ENCODE results near the gene PRKCQ.

Gene PRKCQ

DNA sequence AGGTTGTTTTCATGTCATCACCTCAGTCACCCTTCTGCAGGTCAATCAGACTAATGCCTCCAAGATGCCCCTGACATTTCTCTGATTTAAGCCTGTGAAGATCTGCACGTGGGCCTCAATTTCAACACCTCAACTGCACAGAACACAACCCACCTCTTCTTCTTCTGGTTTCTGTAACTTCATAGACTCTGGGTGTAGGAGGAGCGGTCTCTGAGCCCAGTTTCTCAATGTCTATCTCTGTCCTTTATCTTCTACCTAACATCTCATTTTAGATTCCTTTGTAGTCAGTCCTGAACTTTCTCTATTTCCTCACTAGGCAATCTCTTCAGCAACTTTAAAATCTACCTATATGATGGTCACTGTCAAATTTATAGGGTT lies 85.6 kb downstream of the PRKCQ start:
- no peak overlapping the region for H2AFZ ChIP-seq (ENCODE audit: low read length)
- H3K18ac ChIP-seq (ENCODE audit: low read length) = no peak overlapping the region
- H3K9ac ChIP-seq (ENCODE audit: low read depth, low read length, poor library complexity) = no peak overlapping the region
- DNase-seq (ENCODE audit: low spot score) = no peak
- H2BK12ac ChIP-seq (ENCODE audit: low read length) = no peak overlapping the region
- H3K27ac ChIP-seq (replicated peaks; ENCODE audit: low read length) = no peak overlapping the region
- no peak overlapping the region for H4K8ac ChIP-seq (ENCODE audit: low read depth, low read length)
- H3K4ac ChIP-seq (ENCODE audit: low read length) = no peak overlapping the region
- peaks cover 0 to 5% (median 0%) of the 10 kb centered on the region in 3 experiments for H3K27me3 ChIP-seq (ENCODE audit: control insufficient read depth in 3 of 3, insufficient read depth in 3 of 3, low read depth in 1 of 3, low read length in 3 of 3)
- H3K4me2 ChIP-seq (ENCODE audit: insufficient read depth, low read length, poor library complexity, severe bottlenecking) = no peak overlapping the region
- H2BK120ac ChIP-seq (ENCODE audit: low read depth, low read length) = no peak overlapping the region
- H2BK15ac ChIP-seq (ENCODE audit: low read length) = no peak overlapping the region
- no peaks in the 10 kb centered on the region for H3K4me1 ChIP-seq (ENCODE audit: control insufficient read depth in 2 of 2, insufficient read depth in 1 of 2, low read depth in 1 of 2, low read length in 2 of 2)
- H3K9me3 ChIP-seq (replicated peaks in 1 of 2; ENCODE audit: control insufficient read depth in 2 of 2, insufficient read depth in 1 of 2, low read depth in 1 of 2, low read length in 2 of 2) = no peaks in the 10 kb centered on the region
- H3K36me3 ChIP-seq (replicated peaks in 1 of 2; ENCODE audit: control insufficient read depth in 2 of 2, insufficient read depth in 2 of 2, low read length in 2 of 2) = no peaks in the 10 kb centered on the region
- no peaks in the 10 kb centered on the region for H3K79me1 ChIP-seq (ENCODE audit: low read depth, low read length)
- H3K23ac ChIP-seq (ENCODE audit: low read depth, low read length, poor library complexity) = no peak overlapping the region
- no peak overlapping the region for H3K14ac ChIP-seq (ENCODE audit: low read length)
- no peak overlapping the region for H3K4me3 ChIP-seq (ENCODE audit: low read length in 2 of 2)
- no peak overlapping the region for H4K91ac ChIP-seq (ENCODE audit: low read depth, low read length, poor library complexity)
- H2AK5ac ChIP-seq (ENCODE audit: low read depth, low read length) = no peak overlapping the region
- no peak overlapping the region for H2BK5ac ChIP-seq (ENCODE audit: low read length)
- WGBS, 2 donors (ENCODE audit: extremely low coverage in 2 of 2, insufficient read length in 2 of 2, insufficient replicate concordance in 1 of 2) = no CpG with 5 or more reads among the region's 2 CpGs

DNA sequence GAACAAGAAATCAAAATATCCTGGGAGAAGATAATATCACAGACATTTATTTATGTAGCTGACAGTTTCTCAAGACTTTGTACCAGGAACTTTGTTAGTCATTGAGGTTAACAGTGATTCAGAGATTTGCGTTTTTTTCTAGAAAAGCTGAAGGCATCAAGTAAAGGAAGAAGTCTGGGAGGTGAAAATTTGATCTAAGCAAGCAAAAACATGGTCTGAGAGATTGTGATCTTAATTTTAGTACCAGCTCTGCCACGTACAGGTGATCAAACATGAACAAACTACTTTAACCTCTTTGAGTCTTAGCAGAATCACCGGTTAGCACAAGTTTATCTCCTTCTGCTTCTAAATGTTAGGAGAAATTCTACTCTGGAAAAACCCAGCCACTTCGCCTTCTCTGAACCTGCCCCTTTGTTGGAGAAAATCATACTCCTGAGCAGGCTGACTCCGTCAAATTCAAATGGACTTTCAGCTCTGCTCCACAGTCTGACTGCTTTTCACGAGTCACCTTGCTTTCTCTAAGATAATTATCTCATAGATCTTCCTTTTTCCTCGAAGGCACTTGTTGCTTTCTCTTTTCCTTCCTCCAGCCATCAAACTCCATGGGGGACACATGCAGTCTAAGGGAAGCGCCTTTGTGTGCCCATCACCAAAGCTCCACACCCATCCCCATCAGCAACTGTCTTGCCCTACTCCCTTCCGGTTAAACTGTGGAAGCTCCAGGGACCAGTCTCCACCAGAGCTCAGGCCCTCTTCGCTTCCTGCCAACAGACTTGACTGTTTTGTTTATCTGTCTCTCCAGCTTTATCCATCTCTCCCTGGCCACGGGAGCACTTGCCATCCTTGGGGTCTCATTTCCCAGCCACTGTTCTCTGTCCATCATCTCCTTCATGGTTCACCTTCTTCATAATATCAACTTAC lies 86.3 kb downstream of the PRKCQ start:
- H2BK12ac ChIP-seq (ENCODE audit: low read length) = no peak overlapping the region

DNA sequence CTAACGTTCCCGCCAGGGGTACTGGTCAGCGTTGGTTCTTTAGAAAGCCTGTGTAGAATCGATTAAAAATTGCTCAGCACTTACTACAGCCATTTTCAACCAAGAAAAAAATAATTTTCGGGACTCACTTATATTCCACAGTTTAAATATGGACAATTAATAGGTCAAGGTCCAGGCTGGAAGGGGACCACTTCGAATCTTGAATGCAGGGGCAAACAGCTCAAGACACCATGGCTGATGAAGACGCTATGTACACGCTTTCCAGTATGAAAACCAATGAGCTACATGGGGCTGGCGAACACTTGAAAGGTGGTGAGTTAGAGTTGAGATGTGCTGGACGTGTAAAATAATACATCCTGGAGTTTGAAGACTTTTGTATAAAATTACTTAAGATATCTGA lies 87.2 kb downstream of the PRKCQ start:
- H3K4me3 ChIP-seq (ENCODE audit: low read length in 2 of 2) = no peak overlapping the region
- no peaks in the 10 kb centered on the region for H3K9me3 ChIP-seq (replicated peaks in 1 of 2; ENCODE audit: control insufficient read depth in 2 of 2, insufficient read depth in 1 of 2, low read depth in 1 of 2, low read length in 2 of 2)
- H2BK120ac ChIP-seq (ENCODE audit: low read depth, low read length) = no peak overlapping the region
- WGBS, 2 donors (ENCODE audit: extremely low coverage in 2 of 2, insufficient read length in 2 of 2, insufficient replicate concordance in 1 of 2) = no CpG with 5 or more reads among the region's 10 CpGs
- no peak overlapping the region for H2AFZ ChIP-seq (ENCODE audit: low read length)
- H4K8ac ChIP-seq (ENCODE audit: low read depth, low read length) = no peak overlapping the region
- no peak overlapping the region for H2AK5ac ChIP-seq (ENCODE audit: low read depth, low read length)
- H3K27me3 ChIP-seq (ENCODE audit: control insufficient read depth in 3 of 3, insufficient read depth in 3 of 3, low read depth in 1 of 3, low read length in 3 of 3) = peaks cover 0 to 5% (median 0%) of the 10 kb centered on the region in 3 experiments
- no peak overlapping the region for H3K27ac ChIP-seq (replicated peaks; ENCODE audit: low read length)
- no peak for DNase-seq (ENCODE audit: low spot score)
- H3K36me3 ChIP-seq (replicated peaks in 1 of 2; ENCODE audit: control insufficient read depth in 2 of 2, insufficient read depth in 2 of 2, low read length in 2 of 2) = no peaks in the 10 kb centered on the region
- H2BK5ac ChIP-seq (ENCODE audit: low read length) = no peak overlapping the region
- H4K91ac ChIP-seq (ENCODE audit: low read depth, low read length, poor library complexity) = no peak overlapping the region
- H3K79me1 ChIP-seq (ENCODE audit: low read depth, low read length) = no peaks in the 10 kb centered on the region
- no peak overlapping the region for H3K14ac ChIP-seq (ENCODE audit: low read length)
- no peak overlapping the region for H3K4ac ChIP-seq (ENCODE audit: low read length)
- H3K4me2 ChIP-seq (ENCODE audit: insufficient read depth, low read length, poor library complexity, severe bottlenecking) = no peak overlapping the region
- H3K4me1 ChIP-seq (ENCODE audit: control insufficient read depth in 2 of 2, insufficient read depth in 1 of 2, low read depth in 1 of 2, low read length in 2 of 2) = no peaks in the 10 kb centered on the region
- no peak overlapping the region for H3K18ac ChIP-seq (ENCODE audit: low read length)
- no peak overlapping the region for H3K9ac ChIP-seq (ENCODE audit: low read depth, low read length, poor library complexity)
- no peak overlapping the region for H2BK15ac ChIP-seq (ENCODE audit: low read length)
- H2BK12ac ChIP-seq (ENCODE audit: low read length) = no peak overlapping the region
- H3K23ac ChIP-seq (ENCODE audit: low read depth, low read length, poor library complexity) = no peak overlapping the region

More for the DNA sequence above, 86.3 kb downstream of the PRKCQ start:
- Histone ChIP-seq H4K91ac (ENCODE audit: low read depth, low read length, poor library complexity) (no peak overlapping the region), H3K4me1 (ENCODE audit: control insufficient read depth in 2 of 2, insufficient read depth in 1 of 2, low read depth in 1 of 2, low read length in 2 of 2) (no peaks in the 10 kb centered on the region), H3K27me3 (ENCODE audit: control insufficient read depth in 3 of 3, insufficient read depth in 3 of 3, low read depth in 1 of 3, low read length in 3 of 3) (peaks cover 0 to 5% (median 0%) of the 10 kb centered on the region in 3 experiments), H2BK5ac (ENCODE audit: low read length) (no peak overlapping the region), H4K8ac (ENCODE audit: low read depth, low read length) (no peak overlapping the region), H3K27ac (replicated peaks; ENCODE audit: low read length) (no peak overlapping the region), H3K9ac (ENCODE audit: low read depth, low read length, poor library complexity) (no peak overlapping the region), H3K14ac (ENCODE audit: low read length) (no peak overlapping the region), H3K4me2 (ENCODE audit: insufficient read depth, low read length, poor library complexity, severe bottlenecking) (no peak overlapping the region), H3K4ac (ENCODE audit: low read length) (no peak overlapping the region), H3K23ac (ENCODE audit: low read depth, low read length, poor library complexity) (no peak overlapping the region), H3K79me1 (ENCODE audit: low read depth, low read length) (no peaks in the 10 kb centered on the region), H3K18ac (ENCODE audit: low read length) (no peak overlapping the region), H2BK120ac (ENCODE audit: low read depth, low read length) (no peak overlapping the region), H3K9me3 (replicated peaks in 1 of 2; ENCODE audit: control insufficient read depth in 2 of 2, insufficient read depth in 1 of 2, low read depth in 1 of 2, low read length in 2 of 2) (no peaks in the 10 kb centered on the region), H2BK15ac (ENCODE audit: low read length) (no peak overlapping the region), H2AK5ac (ENCODE audit: low read depth, low read length) (no peak overlapping the region), H3K4me3 (ENCODE audit: low read length in 2 of 2) (no peak overlapping the region), H2AFZ (ENCODE audit: low read length) (no peak overlapping the region), H3K36me3 (replicated peaks in 1 of 2; ENCODE audit: control insufficient read depth in 2 of 2, insufficient read depth in 2 of 2, low read length in 2 of 2) (no peaks in the 10 kb centered on the region)
- DNase-seq (ENCODE audit: low spot score) = no peak
- WGBS, 2 donors (ENCODE audit: extremely low coverage in 2 of 2, insufficient read length in 2 of 2, insufficient replicate concordance in 1 of 2) = no CpG with 5 or more reads among the region's 11 CpGs

DNA sequence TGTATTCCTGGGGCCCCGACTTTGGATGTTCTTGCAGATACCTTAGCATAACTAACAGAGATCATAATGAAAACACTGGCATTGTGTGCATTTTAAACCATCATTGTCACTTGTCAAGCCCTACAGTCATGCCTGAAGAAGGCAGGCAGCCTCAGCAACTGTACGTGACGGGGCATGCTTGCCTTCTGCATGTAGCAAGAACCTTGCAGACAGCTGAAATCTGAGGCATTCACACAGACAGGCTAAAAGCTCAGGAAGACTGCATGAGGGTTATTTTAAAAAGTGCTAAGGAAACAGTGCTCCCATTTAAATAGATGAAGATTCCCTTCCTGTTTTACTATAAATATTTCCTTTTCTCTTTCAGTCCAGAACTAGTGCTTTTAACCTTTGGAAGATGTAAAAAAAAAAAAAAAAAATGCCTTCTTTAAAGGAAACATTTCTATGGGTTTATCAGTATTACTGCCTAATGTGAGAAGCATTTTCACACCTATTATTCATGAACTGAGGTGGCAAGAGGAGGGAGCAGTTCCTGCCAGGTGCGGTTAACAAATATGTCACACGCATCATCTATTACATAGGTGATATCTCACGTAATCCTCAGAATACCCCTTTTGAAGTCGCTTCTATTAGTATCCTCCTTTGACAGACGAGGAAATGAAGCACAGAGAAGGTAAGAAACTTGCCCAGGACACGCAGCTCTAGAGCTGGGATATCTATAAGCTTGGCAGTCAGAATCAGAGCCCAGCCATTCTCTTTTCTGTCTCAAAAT lies 88.1 kb downstream of the PRKCQ start:
- no peak for DNase-seq (ENCODE audit: low spot score)
- no peak overlapping the region for H3K14ac ChIP-seq (ENCODE audit: low read length)
- no peak overlapping the region for H3K18ac ChIP-seq (ENCODE audit: low read length)
- no peak overlapping the region for H4K8ac ChIP-seq (ENCODE audit: low read depth, low read length)
- H3K4me1 ChIP-seq (ENCODE audit: control insufficient read depth in 2 of 2, insufficient read depth in 1 of 2, low read depth in 1 of 2, low read length in 2 of 2) = no peaks in the 10 kb centered on the region
- H3K9ac ChIP-seq (ENCODE audit: low read depth, low read length, poor library complexity) = no peak overlapping the region
- no peak overlapping the region for H3K23ac ChIP-seq (ENCODE audit: low read depth, low read length, poor library complexity)
- no peaks in the 10 kb centered on the region for H3K79me1 ChIP-seq (ENCODE audit: low read depth, low read length)
- no peak overlapping the region for H3K4ac ChIP-seq (ENCODE audit: low read length)
- no peak overlapping the region for H3K4me3 ChIP-seq (ENCODE audit: low read length in 2 of 2)
- H2AFZ ChIP-seq (ENCODE audit: low read length) = no peak overlapping the region
- H2BK12ac ChIP-seq (ENCODE audit: low read length) = no peak overlapping the region
- no peak overlapping the region for H2AK5ac ChIP-seq (ENCODE audit: low read depth, low read length)
- no peaks in the 10 kb centered on the region for H3K9me3 ChIP-seq (replicated peaks in 1 of 2; ENCODE audit: control insufficient read depth in 2 of 2, insufficient read depth in 1 of 2, low read depth in 1 of 2, low read length in 2 of 2)
- no peaks in the 10 kb centered on the region for H3K36me3 ChIP-seq (replicated peaks in 1 of 2; ENCODE audit: control insufficient read depth in 2 of 2, insufficient read depth in 2 of 2, low read length in 2 of 2)
- no peak overlapping the region for H4K91ac ChIP-seq (ENCODE audit: low read depth, low read length, poor library complexity)
- H3K4me2 ChIP-seq (ENCODE audit: insufficient read depth, low read length, poor library complexity, severe bottlenecking) = no peak overlapping the region
- H2BK5ac ChIP-seq (ENCODE audit: low read length) = no peak overlapping the region
- H2BK15ac ChIP-seq (ENCODE audit: low read length) = no peak overlapping the region
- WGBS, 2 donors (ENCODE audit: extremely low coverage in 2 of 2, insufficient read length in 2 of 2, insufficient replicate concordance in 1 of 2) = no CpG with 5 or more reads among the region's 9 CpGs
- H3K27me3 ChIP-seq (ENCODE audit: control insufficient read depth in 3 of 3, insufficient read depth in 3 of 3, low read depth in 1 of 3, low read length in 3 of 3) = peaks cover 0 to 5% (median 0%) of the 10 kb centered on the region in 3 experiments
- H3K27ac ChIP-seq (replicated peaks; ENCODE audit: low read length) = no peak overlapping the region
- no peak overlapping the region for H2BK120ac ChIP-seq (ENCODE audit: low read depth, low read length)
